SK-N-SH (cell line): ENCODE results near the gene INTS11. TPM values are rescaled to one million over a fixed set of nuclear protein-coding genes. Genes with fewer than 3 reads are reported as not detected.

ENCODE experiments used
- CTCF ChIA-PET: fragments of 300-600, 350-600 bp; formaldehyde crosslinking; extraction: SDS; loops from one replicate; lab custom pipeline; 2021; lab: Yijun Ruan, JAX
- POLR2A ChIA-PET: fragments of 350-600 bp; sonication (Branson Sonifier 250); formaldehyde crosslinking; extraction: SDS; loops from one replicate; lab custom pipeline; 2020; ENCODE audit warnings: antibody characterized with exemption, inconsistent platforms; lab: Yijun Ruan, JAX
- DNase-seq: peaks from one replicate; pipeline ENCODE4 v3.0.0; 2012
- H2AFZ ChIP-seq: fragments of 200-600 bp; sonication (generic); 2 replicates; pipeline ENCODE4 v1.8.1; 2016; ENCODE audit warnings: antibody characterized with exemption, mild to moderate bottlenecking, low read depth
- H3F3A ChIP-seq: fragments of 200-600 bp; sonication (generic); replicated peaks from 2 replicates; pipeline ENCODE3; 2016; ENCODE audit warnings: antibody characterized with exemption, mild to moderate bottlenecking; ENCODE audit not compliant: insufficient read depth
- H3K27ac ChIP-seq, 2 experiments: fragments of 200-500 bp in 1 of 2; fragments of 200-600 bp in 1 of 2; sonication (Bioruptor generic) in 1 of 2; sonication (generic), shearing (Covaris generic) in 1 of 2; 2 replicates each; pipeline versions ENCODE4 v1.5.1 to v1.6.1; 2014 to 2016; ENCODE audit warnings: low read depth in 2 of 2, inconsistent platforms in 1 of 2, low read length in 1 of 2, mild to moderate bottlenecking in 1 of 2, mixed read lengths in 1 of 2
- H3K27me3 ChIP-seq: fragments of 200-600 bp; sonication (generic), shearing (Covaris generic); 2 replicates; pipeline ENCODE4 v1.6.1; 2016; ENCODE audit warnings: mixed run types; ENCODE audit not compliant: insufficient read depth
- H3K36me3 ChIP-seq, 2 experiments: fragments of 200-500 bp in 1 of 2; fragments of 200-600 bp in 1 of 2; sonication (Bioruptor generic) in 1 of 2; sonication (generic) in 1 of 2; replicated peaks in 1 of 2; 2 replicates each; pipeline versions ENCODE3 to v1.5.1; 2014 to 2016; ENCODE audit warnings: low read length in 1 of 2, mild to moderate bottlenecking in 1 of 2; ENCODE audit not compliant: insufficient read depth in 2 of 2, control insufficient read depth in 1 of 2
- H3K4me1 ChIP-seq, 2 experiments: fragments of 200-500 bp in 1 of 2; fragments of 200-600 bp in 1 of 2; sonication (Bioruptor generic) in 1 of 2; sonication (generic), shearing (Covaris generic) in 1 of 2; 2 replicates each; pipeline versions ENCODE4 v1.5.1 to v1.6.1; 2014 to 2016; ENCODE audit warnings: low read depth in 1 of 2, low read length in 1 of 2, mixed run types in 1 of 2; ENCODE audit not compliant: insufficient read depth in 2 of 2, control insufficient read depth in 1 of 2
- H3K4me2 ChIP-seq: fragments of 200-600 bp; sonication (generic), shearing (Covaris generic); 2 replicates; pipeline ENCODE4 v1.6.1; 2017; ENCODE audit warnings: mixed run types
- H3K4me3 ChIP-seq, 2 experiments: fragments of 200-500 bp in 1 of 2; fragments of 200-600 bp in 1 of 2; sonication (Bioruptor generic) in 1 of 2; sonication (generic), shearing (Covaris generic) in 1 of 2; 2 replicates each; pipeline versions ENCODE4 v1.5.1 to v1.8.1; 2014 to 2016; ENCODE audit warnings: low read depth in 2 of 2, inconsistent platforms in 1 of 2, low read length in 1 of 2, mild to moderate bottlenecking in 1 of 2, mixed read lengths in 1 of 2, moderate library complexity in 1 of 2
- H3K79me2 ChIP-seq: fragments of 200-600 bp; sonication (generic); 2 replicates; pipeline ENCODE4 v1.8.1; 2017; ENCODE audit warnings: mild to moderate bottlenecking; ENCODE audit not compliant: insufficient read depth
- H3K9ac ChIP-seq: fragments of 200-600 bp; sonication (generic); 2 replicates; pipeline ENCODE4 v1.6.1; 2017; ENCODE audit warnings: mixed run types
- H3K9me2 ChIP-seq: fragments of 200-600 bp; sonication (generic); 2 replicates; pipeline ENCODE4 v1.6.1; 2017; ENCODE audit warnings: mixed run types
- H3K9me3 ChIP-seq: fragments of 200-600 bp; sonication (generic); 2 replicates; pipeline ENCODE4 v1.6.1; 2017; ENCODE audit warnings: mixed run types, mild to moderate bottlenecking, moderate library complexity
- H4K20me1 ChIP-seq: fragments of 200-600 bp; sonication (generic); 2 replicates; pipeline ENCODE4 v1.6.1; 2017; ENCODE audit warnings: mild to moderate bottlenecking, mixed run types; ENCODE audit not compliant: insufficient read depth
- CHD2 ChIP-seq: fragments of 150-350 bp; IDR thresholded peaks from 2 replicates; pipeline ENCODE4 v1.6.1; 2018; ENCODE audit warnings: low read length; ENCODE audit not compliant: partially characterized antibody
- EZH2phosphoT487 ChIP-seq: fragments of 200-600 bp; sonication (generic); IDR thresholded peaks from 2 replicates; pipeline ENCODE4 v1.6.1; 2017; ENCODE audit warnings: low read depth, mixed run types, mild to moderate bottlenecking, antibody characterized with exemption, moderate library complexity, borderline replicate concordance
- FOSL2 ChIP-seq: IDR thresholded peaks from 2 replicates; pipeline ENCODE4 v1.4.0; 2012; ENCODE audit warnings: low read depth, mild to moderate bottlenecking, moderate library complexity, borderline replicate concordance
- FOXJ3 ChIP-seq: sonication (generic); formaldehyde crosslinking; IDR thresholded peaks from 2 replicates; pipeline ENCODE4 v1.5.1; 2020; ENCODE audit warnings: mild to moderate bottlenecking, missing genetic modification reagents
- GABPA ChIP-seq: IDR thresholded peaks from 2 replicates; pipeline ENCODE4 v1.4.0; 2012; ENCODE audit warnings: low read depth, mild to moderate bottlenecking
- GATA2 ChIP-seq: sonication (generic); formaldehyde crosslinking; IDR thresholded peaks from 2 replicates; pipeline ENCODE4 v1.5.0; 2020; ENCODE audit warnings: mild to moderate bottlenecking, missing genetic modification reagents
- IRF3 ChIP-seq: fragments of 150-350 bp; IDR thresholded peaks from 2 replicates; pipeline ENCODE4 v1.6.1; 2016; ENCODE audit warnings: mild to moderate bottlenecking, low read depth, low read length
- MAX ChIP-seq: IDR thresholded peaks from 2 replicates; pipeline ENCODE4 v1.4.0; 2012; ENCODE audit warnings: low read depth
- MEF2A ChIP-seq: IDR thresholded peaks from 2 replicates; pipeline ENCODE4 v1.4.0; 2012; ENCODE audit warnings: low read depth, borderline replicate concordance
- MXI1 ChIP-seq: IDR thresholded peaks from 2 replicates; pipeline ENCODE4 v1.6.1; 2012; ENCODE audit warnings: mild to moderate bottlenecking, low read depth, low read length, improper control_type of control experiment
- NFIC ChIP-seq: IDR thresholded peaks from 2 replicates; pipeline ENCODE4 v1.4.0; 2012; ENCODE audit warnings: borderline replicate concordance
- NRF1 ChIP-seq: IDR thresholded peaks from 2 replicates; pipeline ENCODE4 v1.6.1; 2012; ENCODE audit warnings: low read depth, mild to moderate bottlenecking, low read length
- PBX3 ChIP-seq: IDR thresholded peaks from 2 replicates; pipeline ENCODE4; 2012
- RAD21 ChIP-seq: IDR thresholded peaks from 2 replicates; pipeline ENCODE4 v1.6.1; 2012; ENCODE audit warnings: mild to moderate bottlenecking, low read length
- RXRA ChIP-seq: IDR thresholded peaks from 2 replicates; pipeline ENCODE4 v1.4.0; 2012; ENCODE audit warnings: low read depth, mild to moderate bottlenecking, borderline replicate concordance
- SIN3A ChIP-seq: IDR thresholded peaks from 2 replicates; pipeline ENCODE4 v1.6.1; 2012; ENCODE audit warnings: low read depth, mild to moderate bottlenecking, low read length, moderate library complexity, borderline replicate concordance
- SMC3 ChIP-seq: IDR thresholded peaks from 2 replicates; pipeline ENCODE4 v1.6.1; 2012; ENCODE audit warnings: low read depth, low read length, improper control_type of control experiment
- TAF1 ChIP-seq: IDR thresholded peaks from 2 replicates; pipeline ENCODE4 v1.6.1; 2012; ENCODE audit warnings: low read depth, mild to moderate bottlenecking, low read length, moderate library complexity, borderline replicate concordance
- TCF12 ChIP-seq: IDR thresholded peaks from 2 replicates; pipeline ENCODE4 v1.4.0; 2012
- YY1 ChIP-seq: IDR thresholded peaks from 2 replicates; pipeline ENCODE4 v1.4.0; 2012; ENCODE audit warnings: low read depth, mild to moderate bottlenecking
- ZBTB33 ChIP-seq: IDR thresholded peaks from 2 replicates; pipeline ENCODE4 v1.4.0; 2012; ENCODE audit warnings: low read depth, borderline replicate concordance
- WGBS: methylation state at CpG from one replicate; pipeline ENCODE4 v1.1.6; 2017; ENCODE audit warnings: low lambda C conversion rate; 5-methylcytosine and 5-hydroxymethylcytosine counted together
- polyA plus RNA-seq, 3 experiments: library from polyadenylated mRNA; depleted of rRNA; stranded (reverse); fragments of >200 nt; gene quantifications; 2 replicates each; pipeline ENCODE4 v1.2.3, GENCODE V29; 2012

INTS11 gene
- polyA plus RNA-seq, 1 of the 3 experiments (the other 2 are of a cell fraction), result 137 TPM

GRCh38 chr1:1314237-1314586 is 10.2 kb downstream of the INTS11 start:
- Histone ChIP-seq H3F3A (peaks cover 14% of the 10 kb centered on the region), H4K20me1 (peaks cover 30% of the 10 kb centered on the region), H3K4me1 (peaks cover 4 to 6% of the 10 kb centered on the region in 2 experiments; a peak in 2 of 4 replicates), H3K79me2 (peaks cover 38% of the 10 kb centered on the region), H3K9ac (no peak overlapping the region), H3K27ac (no peak overlapping the region), H3K9me2 (no peaks in the 10 kb centered on the region), H3K27me3 (no peaks in the 10 kb centered on the region), H2AFZ (no peak overlapping the region), H3K9me3 (no peaks in the 10 kb centered on the region), H3K36me3 (peaks cover 12 to 62% of the 10 kb centered on the region in 2 experiments), H3K4me3 (no peak overlapping the region), H3K4me2 (no peak overlapping the region)
- ChIA-PET POLR2A (interaction anchor here (0.9 kb wide), 1 partner anchor 18 kb away, joined by 3 read pairs; no protein-coding TSS in a partner anchor), CTCF (interaction anchor here (0.6 to 3.7 kb wide), 4 partner anchors 22 to 187 kb away, joined by 3 to 13 read pairs (median 4); no protein-coding TSS in a partner anchor)
- WGBS, result 96% methylated on average over 4 of the region's 15 CpGs
- TF ChIP-seq RXRA, result no peak
- TF ChIP-seq TAF1, result no peak
- TF ChIP-seq FOSL2, result no peak
- no peak for TF ChIP-seq CHD2
- no peak for TF ChIP-seq SMC3
- TF ChIP-seq NFIC, result no peak
- no peak for TF ChIP-seq GATA2 (CRISPR knock-in tag)
- TF ChIP-seq FOXJ3 (CRISPR knock-in tag), result no peak
- TF ChIP-seq EZH2phosphoT487, result no peak
- no peak for TF ChIP-seq MXI1
- no peak for TF ChIP-seq PBX3
- TF ChIP-seq IRF3, result no peak
- no peak for DNase-seq

- Histone ChIP-seq H3K27ac (no peak overlapping the region), H3K79me2 (peaks cover 33% of the 10 kb centered on the region)
Observed at GRCh38 chr1:1313500-1314236, 10.8 kb downstream of the INTS11 start.

More at GRCh38 chr1:1313500-1314236, 10.8 kb downstream of the INTS11 start:
- Histone ChIP-seq H3F3A (peaks cover 11% of the 10 kb centered on the region), H4K20me1 (peaks cover 24% of the 10 kb centered on the region), H3K9me3 (no peaks in the 10 kb centered on the region), H3K9me2 (no peaks in the 10 kb centered on the region), H3K36me3 (peaks cover 12 to 57% of the 10 kb centered on the region in 2 experiments), H3K4me2 (no peak overlapping the region), H2AFZ (no peak overlapping the region), H3K4me1 (peaks cover 4 to 8% of the 10 kb centered on the region in 2 experiments; a peak in 2 of 4 replicates), H3K4me3 (no peak overlapping the region), H3K9ac (no peak overlapping the region), H3K27me3 (no peaks in the 10 kb centered on the region)
- no peak for TF ChIP-seq PBX3
- TF ChIP-seq NRF1, result no peak
- no peak for TF ChIP-seq MEF2A
- no peak for TF ChIP-seq ZBTB33
- TF ChIP-seq MXI1, result no peak
- no peak for TF ChIP-seq NFIC
- no peak for TF ChIP-seq GABPA
- TF ChIP-seq TAF1, result no peak
- TF ChIP-seq SIN3A, result no peak
- no peak for TF ChIP-seq FOSL2
- no peak for TF ChIP-seq FOXJ3 (CRISPR knock-in tag)
- TF ChIP-seq RAD21, result no peak
- no peak for TF ChIP-seq MAX
- TF ChIP-seq TCF12, result no peak
- no peak for TF ChIP-seq YY1
- CTCF ChIA-PET, result interaction anchor here (0.6 to 3.7 kb wide), 4 partner anchors 22 to 188 kb away, joined by 3 to 13 read pairs (median 4); no protein-coding TSS in a partner anchor
- POLR2A ChIA-PET, result interaction anchor here (0.6 to 0.9 kb wide), 2 partner anchors 18 to 63 kb away, joined by 3 read pairs; no protein-coding TSS in a partner anchor
- DNase-seq, result no peak
- WGBS, result 91% methylated on average over 9 of the region's 37 CpGs
